NK-92 treated with Interleukin-12 subunit alpha and Interleukin-12 subunit beta, amount 100 ng/mL, for 24 hours (cell line): ENCODE results near the gene LY86.
"Not testable (repeated sequence)": the region's sequence is repeated elsewhere in the genome, so short reads cannot be mapped to it uniquely, and the experiment has no call there.

ENCODE experiments used
- DNase-seq: peaks from one replicate; lab custom pipeline; 2025; lab: John Stamatoyannopoulos, UW

LY86 gene

GRCh38 chr6:6654599-6655575 is 66.4 kb downstream of the LY86 start:
- no peak for DNase-seq

- no peak for DNase-seq
These were observed 67.3 kb downstream of the LY86 start for GRCh38 chr6:6655805-6656251.

GRCh38 chr6:6656287-6656686 is 67.8 kb downstream of the LY86 start:
- no peak for DNase-seq

- DNase-seq, result no peak
These were observed 68.7 kb downstream of the LY86 start for GRCh38 chr6:6657085-6657819.

- no peak for DNase-seq
These were observed 69.3 kb downstream of the LY86 start for GRCh38 chr6:6657820-6658217.

- no peak for DNase-seq
These were observed 71.2 kb downstream of the LY86 start for GRCh38 chr6:6659600-6660327.

- DNase-seq, result no peak
These were observed 72.0 kb downstream of the LY86 start for GRCh38 chr6:6660339-6661045.

GRCh38 chr6:6661191-6661590 is 72.7 kb downstream of the LY86 start:
- no peak for DNase-seq

GRCh38 chr6:6661684-6662083 is 73.2 kb downstream of the LY86 start:
- no peak for DNase-seq

GRCh38 chr6:6663421-6664135 is 75.1 kb downstream of the LY86 start:
- no peak for DNase-seq

GRCh38 chr6:6665555-6666243 is 77.2 kb downstream of the LY86 start:
- no peak for DNase-seq

- not testable (repeated sequence) for DNase-seq
These were observed 81.6 kb downstream of the LY86 start for GRCh38 chr6:6670150-6670549.

- DNase-seq, result no peak
These were observed 86.4 kb downstream of the LY86 start for GRCh38 chr6:6674872-6675271.

- peak; percentile 2 for DNase-seq
These were observed 88.5 kb downstream of the LY86 start for GRCh38 chr6:6676910-6677441.

- DNase-seq, result no peak
These were observed 89.7 kb downstream of the LY86 start for GRCh38 chr6:6678185-6678671.

- no peak for DNase-seq
These were observed 90.3 kb downstream of the LY86 start for GRCh38 chr6:6678811-6679210.

GRCh38 chr6:6679633-6680032 is 91.1 kb downstream of the LY86 start:
- no peak for DNase-seq

- DNase-seq, result no peak
These were observed 92.0 kb downstream of the LY86 start for GRCh38 chr6:6680526-6680925.

- DNase-seq, result no peak
These were observed 92.7 kb downstream of the LY86 start for GRCh38 chr6:6681075-6681849.
